Naive thymus-derived CD4-positive, alpha-beta T cell (primary cell): ENCODE data around the gene HTR4. TPM values are rescaled to one million over a fixed set of nuclear protein-coding genes. Genes with fewer than 3 reads are reported as not detected.
A peak's percentile ranks its signal among the peaks of the same experiment; 100 is the strongest.

Experiments used
- ATAC-seq: fragments of 150-1000 bp; cut with Tn5 transposase; 2 replicates; pipeline ENCODE4 v1.10.0; 2021; ENCODE audit warnings: mild to moderate bottlenecking, moderate library complexity
- CTCF ChIA-PET: fragments of 350-600 bp; sonication (Branson Sonifier 250); formaldehyde crosslinking; loops from one replicate; lab custom pipeline; 2021; ENCODE audit warnings: antibody characterized with exemption; lab: Charles Lee
- POLR2A ChIA-PET: fragments of 350-600 bp; sonication (Branson Sonifier 250); formaldehyde crosslinking; loops from one replicate; lab custom pipeline; 2021; ENCODE audit warnings: antibody characterized with exemption, inconsistent platforms; lab: Charles Lee
- DNase-seq, 9 donors: peaks; one replicate each; pipeline versions ENCODE4 v3.0.0 to v3.0.0-alpha.2; 2020 to 2022; ENCODE audit warnings: mixed read lengths in 1 of 9
- H3K27ac ChIP-seq: one replicate; pipeline ENCODE4 v1.7.0; 2013; ENCODE audit warnings: mild to moderate bottlenecking, low read depth, low read length, moderate library complexity
- H3K27me3 ChIP-seq, 2 donors: one replicate each; pipeline ENCODE4 v1.7.0; 2013; ENCODE audit warnings: low read length in 2 of 2, mild to moderate bottlenecking in 2 of 2, moderate library complexity in 2 of 2; ENCODE audit not compliant: control insufficient read depth in 2 of 2, insufficient read depth in 2 of 2
- H3K36me3 ChIP-seq, 3 experiments: 1 replicate in 2 of 3; 2 replicates in 1 of 3; pipeline ENCODE4 v1.7.0; 2013; ENCODE audit warnings: low read length in 3 of 3, mild to moderate bottlenecking in 3 of 3, moderate library complexity in 1 of 3; ENCODE audit not compliant: insufficient read depth in 3 of 3, control insufficient read depth in 2 of 3
- H3K4me1 ChIP-seq, 2 donors: one replicate each; pipeline ENCODE4 v1.7.0; 2013; ENCODE audit warnings: low read length in 2 of 2, mild to moderate bottlenecking in 2 of 2, moderate library complexity in 1 of 2; ENCODE audit not compliant: control insufficient read depth in 2 of 2, insufficient read depth in 2 of 2
- H3K4me3 ChIP-seq: 2 replicates; pipeline ENCODE4 v1.7.0; 2013; ENCODE audit warnings: mild to moderate bottlenecking, low read length
- H3K9me3 ChIP-seq, 3 experiments: 1 replicate in 2 of 3; 2 replicates in 1 of 3; pipeline ENCODE4 v1.7.0; 2013; ENCODE audit warnings: low read length in 3 of 3; ENCODE audit not compliant: control insufficient read depth in 2 of 3
- H3K27ac Mint-ChIP-seq, 9 donors: one replicate each; pipeline ENCODE4 v1.8.0; 2020 to 2022; ENCODE audit warnings: mixed read lengths in 9 of 9, mild to moderate bottlenecking in 8 of 9, moderate library complexity in 5 of 9, inconsistent platforms in 2 of 9
- H3K27me3 Mint-ChIP-seq, 5 donors: one replicate each; pipeline ENCODE4 v1.8.0; 2021 to 2022; ENCODE audit warnings: mixed read lengths in 5 of 5, mild to moderate bottlenecking in 1 of 5
- H3K36me3 Mint-ChIP-seq, 5 donors: one replicate each; pipeline ENCODE4 v1.8.0; 2020 to 2022; ENCODE audit warnings: mixed read lengths in 5 of 5, mild to moderate bottlenecking in 3 of 5, inconsistent platforms in 1 of 5
- H3K4me1 Mint-ChIP-seq, 7 donors: one replicate each; pipeline ENCODE4 v1.8.0; 2020 to 2022; ENCODE audit warnings: mixed read lengths in 7 of 7, mild to moderate bottlenecking in 3 of 7, inconsistent platforms in 1 of 7
- H3K4me3 Mint-ChIP-seq, 10 donors: one replicate each; pipeline ENCODE4 v1.8.0; 2020 to 2022; ENCODE audit warnings: mild to moderate bottlenecking in 10 of 10, mixed read lengths in 10 of 10, moderate library complexity in 6 of 10, inconsistent platforms in 2 of 10
- H3K9me3 Mint-ChIP-seq, 11 donors: one replicate each; pipeline ENCODE4 v1.8.0; 2020 to 2022; ENCODE audit warnings: mixed read lengths in 11 of 11, mild to moderate bottlenecking in 4 of 11, inconsistent platforms in 1 of 11, moderate library complexity in 1 of 11
- intact Hi-C, 2 donors: fragments of 100-400 bp; cut with micrococcal nuclease; formaldehyde crosslinking; loops; one replicate each; pipeline ENCODE4 v1.15.1; 2023
- polyA plus RNA-seq, 2 donors: library from polyadenylated mRNA; unstranded; fragments of 300-500 nt; fragmentation: Illumina TruSeq; gene quantifications; one replicate each; pipeline ENCODE4 v1.2.3, GENCODE V29; 2021
- total RNA-seq, 6 experiments: library from RNA in 5 of 6; stranded (reverse) in 5 of 6; gene quantifications; 1 replicate in 5 of 6; 2 replicates in 1 of 6; pipeline ENCODE4 v1.2.3 and lab custom pipeline; 2021 to 2026

HTR4 gene
- total and polyA plus RNA-seq, 7 experiments from 2014 or later = not detected

DNA sequence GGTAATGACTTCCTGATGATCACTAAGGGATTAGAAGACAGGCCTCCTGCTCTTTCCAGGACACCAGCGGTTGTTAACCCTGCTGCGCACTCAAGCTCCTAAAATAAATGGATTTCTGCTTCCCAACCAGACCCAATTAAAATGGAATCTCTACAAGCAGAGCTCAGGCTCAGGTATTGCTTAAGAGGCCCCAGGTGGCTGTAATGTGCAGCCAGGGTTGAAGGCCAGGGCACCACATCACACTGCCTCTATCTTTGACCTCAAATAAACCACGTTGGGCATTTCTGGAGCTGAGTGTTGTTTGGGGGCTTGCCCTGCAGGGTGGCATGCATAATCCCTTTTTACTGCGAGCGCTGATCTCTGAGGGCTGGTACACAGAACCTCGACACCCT, 162.5 kb downstream of the HTR4 start:
- Histone ChIP-seq H3K36me3 (no peaks in the 10 kb centered on the region), H3K4me3 (no peak overlapping the region), H3K4me1 (no peaks in the 10 kb centered on the region), H3K9me3 (no peaks in the 10 kb centered on the region), H3K27me3 (no peaks in the 10 kb centered on the region), H3K27ac (no peak overlapping the region)
- Mint-ChIP-seq H3K9me3 (no peaks in the 10 kb centered on the region), H3K4me3 (no peak overlapping the region), H3K27me3 (peaks cover 5 to 50% (median 40%) of the 10 kb centered on the region in 5 donors), H3K27ac (no peak overlapping the region), H3K4me1 (no peaks in the 10 kb centered on the region), H3K36me3 (no peaks in the 10 kb centered on the region)
- ATAC-seq (peak; percentile 18), DNase-seq (no peak)
- ChIA-PET POLR2A (interaction anchor here (1.3 kb wide), 1 partner anchor 10 kb away, joined by 4 read pairs; no protein-coding TSS in a partner anchor), CTCF (no interaction called here)
- intact Hi-C loops = no loop called here

DNA sequence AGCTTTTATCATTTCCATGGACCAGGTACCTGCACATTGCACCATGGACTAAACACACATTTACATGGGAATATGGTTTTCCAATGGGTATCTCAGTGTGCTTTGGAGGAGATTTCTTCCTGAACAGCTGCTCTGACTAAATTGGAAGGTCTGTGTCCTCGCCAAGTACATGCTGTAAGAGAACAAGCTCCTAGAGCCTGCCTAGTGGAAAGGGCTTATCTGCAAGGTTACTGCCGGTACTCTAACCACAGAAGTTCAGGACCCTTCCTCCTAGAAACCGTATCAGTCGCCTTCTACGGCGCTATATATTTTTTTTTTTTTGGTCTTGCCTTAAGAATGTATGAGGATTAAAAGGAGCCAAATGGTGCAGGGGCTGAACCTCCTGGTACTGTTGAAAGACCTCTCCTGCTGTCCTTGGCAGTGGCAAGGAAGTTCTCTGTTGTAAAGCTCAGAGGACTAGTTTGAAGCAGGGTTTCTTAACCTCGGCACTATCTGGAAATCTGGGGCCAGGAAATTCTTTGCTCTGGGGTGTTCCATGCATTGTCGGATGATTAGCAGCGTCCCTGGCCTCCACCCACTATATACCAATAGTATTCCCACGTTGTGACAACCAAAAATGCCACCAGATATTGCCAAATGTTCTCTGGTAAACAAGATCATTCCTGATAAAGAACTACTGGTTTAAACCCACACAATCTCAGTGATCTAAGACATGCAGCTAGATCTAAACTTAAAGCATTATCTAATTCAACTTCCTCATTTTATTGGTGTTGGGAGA, 163.1 kb downstream of the HTR4 start:
- CTCF ChIA-PET = interaction anchor here (0.6 kb wide), 2 partner anchors 10 to 29 kb away, joined by 3 read pairs; no protein-coding TSS in a partner anchor
- Histone ChIP-seq H3K36me3 (no peaks in the 10 kb centered on the region), H3K9me3 (no peaks in the 10 kb centered on the region), H3K4me1 (no peaks in the 10 kb centered on the region), H3K27ac (no peak overlapping the region), H3K4me3 (no peak overlapping the region), H3K27me3 (no peaks in the 10 kb centered on the region)
- H3K4me1 Mint-ChIP-seq = no peaks in the 10 kb centered on the region
- no peak overlapping the region for H3K4me3 Mint-ChIP-seq
- DNase-seq = no peak
- ATAC-seq = peak; percentile 49
- no peak overlapping the region for H3K27ac Mint-ChIP-seq
- POLR2A ChIA-PET = interaction anchor here (1.3 kb wide), 1 partner anchor 9 kb away, joined by 4 read pairs; no protein-coding TSS in a partner anchor
- intact Hi-C loops = no loop called here
- no peaks in the 10 kb centered on the region for H3K9me3 Mint-ChIP-seq
- no peaks in the 10 kb centered on the region for H3K36me3 Mint-ChIP-seq
- H3K27me3 Mint-ChIP-seq = peaks cover 11 to 56% (median 40%) of the 10 kb centered on the region in 5 donors

DNA sequence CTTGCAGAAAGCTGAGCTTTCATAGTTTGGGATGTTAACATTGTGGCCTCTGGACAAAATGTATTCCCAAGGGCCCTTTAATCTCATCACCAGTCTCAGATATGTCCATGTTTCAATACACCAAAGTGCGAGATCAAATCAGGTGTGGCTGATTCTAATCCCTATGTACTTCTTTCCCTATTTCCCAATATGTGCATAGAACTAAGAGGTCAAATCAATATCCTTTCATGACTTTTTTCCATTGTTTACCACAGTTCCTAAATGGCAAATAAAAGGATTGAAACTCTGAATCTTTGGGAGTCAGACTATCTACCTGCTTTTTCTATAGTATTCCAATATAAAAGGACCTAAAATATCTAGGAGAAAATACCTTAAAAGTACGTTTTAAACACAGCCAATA, 165.6 kb downstream of the HTR4 start:
- Mint-ChIP-seq H3K27ac (no peak overlapping the region), H3K27me3 (peaks cover 16 to 54% (median 38%) of the 10 kb centered on the region in 5 donors), H3K4me1 (peaks cover 0 to 1% (median 0%) of the 10 kb centered on the region in 7 donors), H3K9me3 (no peaks in the 10 kb centered on the region), H3K4me3 (no peak overlapping the region), H3K36me3 (no peaks in the 10 kb centered on the region)
- intact Hi-C loops = no loop called here
- CTCF ChIA-PET = no interaction called here
- H3K27me3 ChIP-seq = no peaks in the 10 kb centered on the region
- DNase-seq (no peak), ATAC-seq (no peak)
- no peaks in the 10 kb centered on the region for H3K9me3 ChIP-seq
- no peak overlapping the region for H3K27ac ChIP-seq
- H3K4me3 ChIP-seq = no peak overlapping the region
- H3K36me3 ChIP-seq = no peaks in the 10 kb centered on the region
- POLR2A ChIA-PET = no interaction called here
- H3K4me1 ChIP-seq = no peaks in the 10 kb centered on the region

- Histone ChIP-seq H3K36me3 (no peaks in the 10 kb centered on the region), H3K4me1 (no peaks in the 10 kb centered on the region), H3K27ac (no peak overlapping the region), H3K9me3 (no peaks in the 10 kb centered on the region), H3K4me3 (no peak overlapping the region), H3K27me3 (no peaks in the 10 kb centered on the region)
- ATAC-seq = no peak
- Mint-ChIP-seq H3K9me3 (no peaks in the 10 kb centered on the region), H3K36me3 (no peaks in the 10 kb centered on the region), H3K27ac (no peak overlapping the region), H3K27me3 (peaks cover 31 to 64% (median 50%) of the 10 kb centered on the region in 5 donors), H3K4me1 (peaks cover 0 to 10% (median 6%) of the 10 kb centered on the region in 7 donors), H3K4me3 (no peak overlapping the region)
- no peak for DNase-seq
- ChIA-PET POLR2A (no interaction called here), CTCF (interaction anchor here (0.7 kb wide), 1 partner anchor 238 kb away, joined by 3 read pairs; no protein-coding TSS in a partner anchor)
- intact Hi-C loops = no loop called here
These were observed 167.9 kb downstream of the HTR4 start for GRCh38 chr5:148486456-148486855.

- Mint-ChIP-seq H3K9me3 (no peaks in the 10 kb centered on the region), H3K27me3 (peaks cover 31 to 51% (median 46%) of the 10 kb centered on the region in 5 donors), H3K4me1 (peaks cover 0 to 10% (median 6%) of the 10 kb centered on the region in 7 donors), H3K4me3 (no peak overlapping the region), H3K36me3 (no peaks in the 10 kb centered on the region), H3K27ac (no peak overlapping the region)
- Histone ChIP-seq H3K36me3 (no peaks in the 10 kb centered on the region), H3K27me3 (no peaks in the 10 kb centered on the region), H3K9me3 (no peaks in the 10 kb centered on the region), H3K27ac (no peak overlapping the region), H3K4me1 (no peaks in the 10 kb centered on the region), H3K4me3 (no peak overlapping the region)
- intact Hi-C loops = loop anchor here in 1 of 2 donors (5.0 kb wide), 1 partner anchor 192 kb away; no protein-coding TSS in a partner anchor
- ATAC-seq (no peak), DNase-seq (no peak)
- ChIA-PET CTCF (interaction anchor here (0.5 to 0.7 kb wide), 4 partner anchors 24 to 1206 kb away, joined by 3 read pairs; no protein-coding TSS in a partner anchor), POLR2A (no interaction called here)
These were observed 169.7 kb downstream of the HTR4 start for GRCh38 chr5:148484651-148485050.

GRCh38 chr5:148483750-148484149, 170.6 kb downstream of the HTR4 start:
- no peaks in the 10 kb centered on the region for H3K27me3 ChIP-seq
- peaks cover 0 to 10% (median 6%) of the 10 kb centered on the region in 7 donors for H3K4me1 Mint-ChIP-seq
- DNase-seq (no peak), ATAC-seq (no peak)
- H3K9me3 Mint-ChIP-seq = no peaks in the 10 kb centered on the region
- no peaks in the 10 kb centered on the region for H3K36me3 ChIP-seq
- H3K27ac Mint-ChIP-seq = no peak overlapping the region
- ChIA-PET POLR2A (no interaction called here), CTCF (no interaction called here)
- H3K9me3 ChIP-seq = no peaks in the 10 kb centered on the region
- no peak overlapping the region for H3K27ac ChIP-seq
- peaks cover 28 to 48% (median 46%) of the 10 kb centered on the region in 5 donors for H3K27me3 Mint-ChIP-seq
- no peak overlapping the region for H3K4me3 ChIP-seq
- intact Hi-C loops = loop anchor here (1.0 to 5.0 kb wide), 5 partner anchors 39 to 304 kb away; no protein-coding TSS in a partner anchor
- no peaks in the 10 kb centered on the region for H3K4me1 ChIP-seq
- H3K4me3 Mint-ChIP-seq = no peak overlapping the region
- no peaks in the 10 kb centered on the region for H3K36me3 Mint-ChIP-seq
